Measurements from ENCODE around the gene SLAIN2. TPM values are rescaled to one million over a fixed set of nuclear protein-coding genes. Genes with fewer than 3 reads are reported as not detected.
A peak's percentile ranks its signal among the peaks of the same experiment; 100 is the strongest.

SLAIN2 gene
- total and polyA plus RNA-seq, 7 donors: 25.6 to 167 (median 95.9) TPM

DNA sequence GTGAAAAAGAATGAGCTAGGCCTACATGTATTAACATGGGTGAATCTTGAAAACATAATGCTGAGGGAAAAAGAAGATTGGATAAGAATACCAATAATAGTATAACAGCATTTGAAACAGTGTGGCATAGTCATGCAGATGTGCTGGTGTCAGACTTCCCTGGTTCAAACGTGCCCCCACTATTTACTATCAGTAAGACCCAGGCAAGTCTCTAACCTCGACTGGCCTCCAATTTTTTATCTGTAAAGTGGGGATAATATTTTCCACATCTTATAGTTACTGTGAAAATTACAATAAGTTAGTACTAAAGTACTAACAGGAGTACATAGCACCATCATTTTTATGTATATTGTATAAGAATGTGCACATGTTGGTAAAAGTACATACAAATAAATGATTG lies 17.0 kb upstream of the SLAIN2 start:
- Histone ChIP-seq H3K27me3 (no peaks in the 10 kb centered on the region), H3K4me3 (no peak overlapping the region), H3K4me1 (no peaks in the 10 kb centered on the region), H3K9me3 (no peaks in the 10 kb centered on the region), H3K27ac (no peak overlapping the region), H3K36me3 (no peaks in the 10 kb centered on the region)
- intact Hi-C loops (cut with DNase I): no loop called here
- 85 to 89% methylated on average over 2 of the region's 2 CpGs for WGBS, 2 donors
- TF ChIP-seq POLR2A (IDR thresholded peaks at IDR 0.05) (no peak), EP300 (IDR thresholded peaks at IDR 0.05) (no peak), POLR2AphosphoS5 (IDR thresholded peaks at IDR 0.05) (no peak)
- TF ChIP-seq, protein P1, sequence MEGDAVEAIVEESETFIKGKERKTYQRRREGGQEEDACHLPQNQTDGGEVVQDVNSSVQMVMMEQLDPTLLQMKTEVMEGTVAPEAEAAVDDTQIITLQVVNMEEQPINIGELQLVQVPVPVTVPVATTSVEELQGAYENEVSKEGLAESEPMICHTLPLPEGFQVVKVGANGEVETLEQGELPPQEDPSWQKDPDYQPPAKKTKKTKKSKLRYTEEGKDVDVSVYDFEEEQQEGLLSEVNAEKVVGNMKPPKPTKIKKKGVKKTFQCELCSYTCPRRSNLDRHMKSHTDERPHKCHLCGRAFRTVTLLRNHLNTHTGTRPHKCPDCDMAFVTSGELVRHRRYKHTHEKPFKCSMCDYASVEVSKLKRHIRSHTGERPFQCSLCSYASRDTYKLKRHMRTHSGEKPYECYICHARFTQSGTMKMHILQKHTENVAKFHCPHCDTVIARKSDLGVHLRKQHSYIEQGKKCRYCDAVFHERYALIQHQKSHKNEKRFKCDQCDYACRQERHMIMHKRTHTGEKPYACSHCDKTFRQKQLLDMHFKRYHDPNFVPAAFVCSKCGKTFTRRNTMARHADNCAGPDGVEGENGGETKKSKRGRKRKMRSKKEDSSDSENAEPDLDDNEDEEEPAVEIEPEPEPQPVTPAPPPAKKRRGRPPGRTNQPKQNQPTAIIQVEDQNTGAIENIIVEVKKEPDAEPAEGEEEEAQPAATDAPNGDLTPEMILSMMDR (IDR thresholded peaks at IDR 0.05): no peak
- no peak for DNase-seq

DNA sequence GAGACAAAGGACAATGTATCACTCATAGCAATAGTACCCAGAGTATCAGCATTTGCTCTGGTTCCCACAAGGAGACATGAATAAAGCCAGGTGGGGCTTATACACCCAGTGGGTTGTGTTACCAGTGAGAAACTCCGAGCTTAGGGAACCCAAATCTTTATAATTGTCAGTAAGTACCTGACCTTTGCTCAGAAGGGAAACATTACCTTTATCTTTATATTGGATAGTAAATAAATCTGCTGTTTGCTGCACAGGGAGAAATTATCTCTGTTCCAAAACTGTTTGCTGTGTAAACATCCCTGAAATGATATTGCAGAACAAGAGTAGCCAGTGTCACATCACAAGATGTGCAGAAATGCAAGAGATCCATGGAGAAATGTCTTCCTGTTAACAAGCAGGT lies 12.1 kb upstream of the SLAIN2 start:
- Histone ChIP-seq H3K27me3 (no peaks in the 10 kb centered on the region), H3K9me3 (no peaks in the 10 kb centered on the region), H3K4me3 (no peak overlapping the region), H3K27ac (no peak overlapping the region), H3K4me1 (peaks cover 0 to 4% (median 0%) of the 10 kb centered on the region in 4 donors), H3K36me3 (no peaks in the 10 kb centered on the region)
- WGBS, 2 donors: 17 to 64% methylated on average over 1 of the region's 1 CpG
- no peak for TF ChIP-seq POLR2A (IDR thresholded peaks at IDR 0.05)
- no peak for TF ChIP-seq EP300 (IDR thresholded peaks at IDR 0.05)
- TF ChIP-seq, protein P1 (IDR thresholded peaks at IDR 0.05): no peak
- no peak for TF ChIP-seq POLR2AphosphoS5 (IDR thresholded peaks at IDR 0.05)
- no peak for DNase-seq
- intact Hi-C loops (cut with DNase I): no loop called here

DNA sequence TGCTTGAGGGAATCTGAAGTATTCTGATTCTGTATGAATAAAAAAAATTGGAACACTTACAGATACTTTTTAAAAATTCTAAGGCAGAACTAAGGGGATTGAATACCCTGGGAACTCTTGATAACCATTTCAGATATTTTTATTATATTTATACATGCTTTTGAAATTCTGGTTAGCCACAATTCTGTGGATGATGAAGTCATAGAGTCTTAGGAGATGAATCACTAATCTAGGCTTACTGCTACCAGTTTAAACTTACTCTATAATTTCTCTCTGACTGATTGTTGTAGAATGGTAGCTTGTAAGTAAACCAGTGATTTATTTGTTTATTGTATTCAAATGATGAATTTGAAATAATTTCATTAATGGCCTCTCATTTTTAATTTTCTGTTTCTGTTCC lies 11.4 kb upstream of the SLAIN2 start:
- H3K27me3 ChIP-seq: no peaks in the 10 kb centered on the region
- no peak for DNase-seq
- H3K27ac ChIP-seq: peak overlapping the region in 1 of 4 donors; percentile 18
- H3K9me3 ChIP-seq: no peaks in the 10 kb centered on the region
- no peak for TF ChIP-seq POLR2A (IDR thresholded peaks at IDR 0.05)
- TF ChIP-seq EP300 (IDR thresholded peaks at IDR 0.05): no peak
- TF ChIP-seq POLR2AphosphoS5 (IDR thresholded peaks at IDR 0.05): no peak
- TF ChIP-seq, protein P1 (IDR thresholded peaks at IDR 0.05): no peak
- peaks cover 0 to 4% (median 0%) of the 10 kb centered on the region in 4 donors for H3K4me1 ChIP-seq
- no peaks in the 10 kb centered on the region for H3K36me3 ChIP-seq
- intact Hi-C loops (cut with DNase I): no loop called here
- H3K4me3 ChIP-seq: no peak overlapping the region

DNA sequence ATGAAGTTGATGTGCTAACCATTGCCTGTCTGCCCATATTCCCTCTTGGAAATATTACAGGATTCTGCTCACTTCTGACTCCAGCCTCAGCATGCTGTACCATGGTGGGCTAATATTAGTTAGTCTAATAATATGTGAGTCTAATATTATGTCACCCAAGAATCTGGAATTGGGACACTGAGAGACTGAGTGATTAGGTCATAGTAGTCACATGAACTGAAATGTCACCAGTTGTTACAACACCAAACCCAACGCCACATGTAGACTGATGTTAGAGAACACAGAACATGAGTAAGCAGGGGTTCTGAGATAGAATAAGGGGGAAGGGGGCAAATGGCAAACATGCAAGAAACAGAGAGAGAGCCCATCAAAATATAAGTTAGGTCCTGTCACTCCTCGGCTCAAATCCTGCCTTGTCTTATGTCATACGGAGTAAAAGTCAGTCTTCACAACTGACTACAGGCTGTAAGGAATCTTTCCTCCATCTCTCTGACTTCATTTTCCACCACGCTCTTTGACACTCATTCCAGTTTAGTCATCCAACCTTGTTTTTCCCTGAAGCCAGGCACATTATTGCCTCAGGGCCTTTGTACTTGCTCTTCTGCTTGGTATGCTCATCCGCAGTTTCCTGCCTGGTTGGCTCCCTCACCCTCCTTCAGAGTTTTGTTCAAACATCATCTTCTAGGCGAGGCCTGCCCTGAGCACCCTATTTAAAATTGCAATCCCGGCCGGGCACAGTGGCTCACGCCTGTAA lies 9.6 kb upstream of the SLAIN2 start:
- TF ChIP-seq EP300 (IDR thresholded peaks at IDR 0.05): no peak
- TF ChIP-seq, protein P1 (IDR thresholded peaks at IDR 0.05): no peak
- no peak for TF ChIP-seq POLR2A (IDR thresholded peaks at IDR 0.05)
- no peak for TF ChIP-seq POLR2AphosphoS5 (IDR thresholded peaks at IDR 0.05)
- intact Hi-C loops (cut with DNase I): no loop called here
- 86 to 93% methylated on average over 9 of the region's 9 CpGs for WGBS, 2 donors
- no peaks in the 10 kb centered on the region for H3K27me3 ChIP-seq
- peaks cover 0 to 4% (median 0%) of the 10 kb centered on the region in 4 donors for H3K4me1 ChIP-seq
- H3K4me3 ChIP-seq: no peak overlapping the region
- DNase-seq: no peak
- no peaks in the 10 kb centered on the region for H3K36me3 ChIP-seq
- no peaks in the 10 kb centered on the region for H3K9me3 ChIP-seq
- no peak overlapping the region for H3K27ac ChIP-seq

DNA sequence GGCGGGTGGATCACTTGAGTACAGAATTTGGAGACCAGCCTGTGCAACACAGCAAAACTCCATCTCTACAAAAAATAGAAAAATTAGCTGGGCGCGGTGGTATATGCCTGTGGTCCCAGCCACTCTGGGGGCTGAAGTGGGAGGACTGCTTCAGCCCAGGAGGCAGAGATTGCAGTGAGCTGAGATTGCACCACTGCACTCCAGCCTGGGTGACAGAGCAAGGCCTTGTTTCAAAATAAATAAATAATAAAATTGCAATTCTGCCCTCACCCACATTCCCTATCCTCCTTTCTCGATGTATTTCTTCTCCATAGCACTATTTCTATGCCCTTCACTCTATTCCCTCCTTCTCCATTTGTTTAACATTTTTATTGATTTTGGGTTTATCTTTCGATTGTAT lies 8.7 kb upstream of the SLAIN2 start:
- intact Hi-C loops (cut with DNase I): no loop called here
- H3K27ac ChIP-seq: no peak overlapping the region
- no peaks in the 10 kb centered on the region for H3K36me3 ChIP-seq
- H3K27me3 ChIP-seq: no peaks in the 10 kb centered on the region
- H3K4me3 ChIP-seq: no peak overlapping the region
- peaks cover 0 to 4% (median under 1%) of the 10 kb centered on the region in 4 donors for H3K4me1 ChIP-seq
- TF ChIP-seq POLR2AphosphoS5 (IDR thresholded peaks at IDR 0.05) (no peak), POLR2A (IDR thresholded peaks at IDR 0.05) (no peak), EP300 (IDR thresholded peaks at IDR 0.05) (no peak)
- TF ChIP-seq, protein P1 (IDR thresholded peaks at IDR 0.05): no peak
- WGBS, 2 donors: 86 to 92% methylated on average over 5 of the region's 5 CpGs
- no peaks in the 10 kb centered on the region for H3K9me3 ChIP-seq
- no peak for DNase-seq
